NCI-H2171 (cell line): ENCODE results near the gene DZIP1.

Experiments used
- DNase-seq: peaks from one replicate; lab custom pipeline; 2025; lab: John Stamatoyannopoulos, UW

The DZIP1 gene

GRCh38 chr13:95547531-95548167 is 96.9 kb downstream of the DZIP1 start:
- DNase-seq: no peak

- no peak for DNase-seq
These were observed 97.6 kb downstream of the DZIP1 start for GRCh38 chr13:95546919-95547318.

GRCh38 chr13:95544293-95544692 is 100.2 kb downstream of the DZIP1 start:
- DNase-seq: no peak

- no peak for DNase-seq
These were observed 102.5 kb downstream of the DZIP1 start for GRCh38 chr13:95541911-95542474.

GRCh38 chr13:95541308-95541707 is 103.2 kb downstream of the DZIP1 start:
- DNase-seq: no peak

GRCh38 chr13:95540888-95541287 is 103.6 kb downstream of the DZIP1 start:
- DNase-seq: no peak

GRCh38 chr13:95536632-95537241 is 107.8 kb downstream of the DZIP1 start:
- peak; percentile 9 for DNase-seq

GRCh38 chr13:95535243-95535642 is 109.3 kb downstream of the DZIP1 start:
- DNase-seq: no peak

GRCh38 chr13:95533545-95534160 is 110.9 kb downstream of the DZIP1 start:
- DNase-seq: no peak

- DNase-seq: no peak
These were observed 114.3 kb downstream of the DZIP1 start for GRCh38 chr13:95530178-95530577.
